IPS DF 6.9 (cell line): ENCODE results near the gene ODAD2.

Experiments used
- DNase-seq: peaks from one replicate; pipeline ENCODE4 v3.0.0-alpha.2; 2013; ENCODE audit warnings: low read depth, low spot score
- H3K27ac ChIP-seq: one replicate; pipeline ENCODE4 v1.5.1; 2013; ENCODE audit warnings: low read length, control low read depth
- H3K27me3 ChIP-seq: 2 replicates; pipeline ENCODE4 v1.6.1; 2013; ENCODE audit warnings: mild to moderate bottlenecking, low read length; ENCODE audit not compliant: control insufficient read depth, insufficient read depth
- H3K36me3 ChIP-seq: 2 replicates; pipeline ENCODE4 v1.6.1; 2013; ENCODE audit warnings: low read length; ENCODE audit not compliant: control insufficient read depth, insufficient read depth
- H3K4me1 ChIP-seq: 2 replicates; pipeline ENCODE4 v1.6.1; 2013; ENCODE audit warnings: low read length; ENCODE audit not compliant: control insufficient read depth, insufficient read depth
- H3K4me3 ChIP-seq: 2 replicates; pipeline ENCODE4 v1.5.1; 2013; ENCODE audit warnings: mild to moderate bottlenecking, low read length
- H3K9me3 ChIP-seq: 2 replicates; pipeline ENCODE4 v1.6.1; 2013; ENCODE audit warnings: low read length, inconsistent platforms; ENCODE audit not compliant: control insufficient read depth, insufficient read depth
- WGBS: extraction: QIAGEN DNeasy Blood & Tissue Kit; methylation state at CpG from one replicate; pipeline ENCODE4 v1.1.7; 2013; ENCODE audit warnings: mixed read lengths, missing lambda C conversion rate; ENCODE audit not compliant: insufficient read length, insufficient coverage; 5-methylcytosine and 5-hydroxymethylcytosine counted together

Gene ODAD2, protein sequence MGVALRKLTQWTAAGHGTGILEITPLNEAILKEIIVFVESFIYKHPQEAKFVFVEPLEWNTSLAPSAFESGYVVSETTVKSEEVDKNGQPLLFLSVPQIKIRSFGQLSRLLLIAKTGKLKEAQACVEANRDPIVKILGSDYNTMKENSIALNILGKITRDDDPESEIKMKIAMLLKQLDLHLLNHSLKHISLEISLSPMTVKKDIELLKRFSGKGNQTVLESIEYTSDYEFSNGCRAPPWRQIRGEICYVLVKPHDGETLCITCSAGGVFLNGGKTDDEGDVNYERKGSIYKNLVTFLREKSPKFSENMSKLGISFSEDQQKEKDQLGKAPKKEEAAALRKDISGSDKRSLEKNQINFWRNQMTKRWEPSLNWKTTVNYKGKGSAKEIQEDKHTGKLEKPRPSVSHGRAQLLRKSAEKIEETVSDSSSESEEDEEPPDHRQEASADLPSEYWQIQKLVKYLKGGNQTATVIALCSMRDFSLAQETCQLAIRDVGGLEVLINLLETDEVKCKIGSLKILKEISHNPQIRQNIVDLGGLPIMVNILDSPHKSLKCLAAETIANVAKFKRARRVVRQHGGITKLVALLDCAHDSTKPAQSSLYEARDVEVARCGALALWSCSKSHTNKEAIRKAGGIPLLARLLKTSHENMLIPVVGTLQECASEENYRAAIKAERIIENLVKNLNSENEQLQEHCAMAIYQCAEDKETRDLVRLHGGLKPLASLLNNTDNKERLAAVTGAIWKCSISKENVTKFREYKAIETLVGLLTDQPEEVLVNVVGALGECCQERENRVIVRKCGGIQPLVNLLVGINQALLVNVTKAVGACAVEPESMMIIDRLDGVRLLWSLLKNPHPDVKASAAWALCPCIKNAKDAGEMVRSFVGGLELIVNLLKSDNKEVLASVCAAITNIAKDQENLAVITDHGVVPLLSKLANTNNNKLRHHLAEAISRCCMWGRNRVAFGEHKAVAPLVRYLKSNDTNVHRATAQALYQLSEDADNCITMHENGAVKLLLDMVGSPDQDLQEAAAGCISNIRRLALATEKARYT

GRCh38 chr10:27998954-27999275 lies at the start of gene ODAD2:
Gene ODAD2 (minus strand): TSS chr10:27999079. CDS start chr10:27995142, 3,937 bp downstream.
- WGBS = no CpG with 5 or more reads among the region's 30 CpGs
- H3K9me3 ChIP-seq = no peaks in the 10 kb centered on the region
- H3K36me3 ChIP-seq = no peaks in the 10 kb centered on the region
- no peak within 1 kb of the TSS for H3K27ac ChIP-seq
- DNase-seq = no peak
- H3K4me1 ChIP-seq = 0 out of 2 replicates have a peak, but pooled peaks cover 3% of the 10 kb centered on the region
- no peaks in the 10 kb centered on the region for H3K27me3 ChIP-seq
- H3K4me3 ChIP-seq = peak within 1 kb of the TSS; percentile 93

- Histone ChIP-seq H3K4me1 (no peaks in the 10 kb centered on the region), H3K36me3 (no peaks in the 10 kb centered on the region), H3K9me3 (no peaks in the 10 kb centered on the region), H3K27ac (no peak overlapping the region), H3K27me3 (no peaks in the 10 kb centered on the region), H3K4me3 (no peak overlapping the region)
- no peak for DNase-seq
- WGBS = no CpG with 5 or more reads among the region's 4 CpGs
Measured at GRCh38 chr10:28047061-28047460, 48.2 kb upstream of the ODAD2 start.

DNA sequence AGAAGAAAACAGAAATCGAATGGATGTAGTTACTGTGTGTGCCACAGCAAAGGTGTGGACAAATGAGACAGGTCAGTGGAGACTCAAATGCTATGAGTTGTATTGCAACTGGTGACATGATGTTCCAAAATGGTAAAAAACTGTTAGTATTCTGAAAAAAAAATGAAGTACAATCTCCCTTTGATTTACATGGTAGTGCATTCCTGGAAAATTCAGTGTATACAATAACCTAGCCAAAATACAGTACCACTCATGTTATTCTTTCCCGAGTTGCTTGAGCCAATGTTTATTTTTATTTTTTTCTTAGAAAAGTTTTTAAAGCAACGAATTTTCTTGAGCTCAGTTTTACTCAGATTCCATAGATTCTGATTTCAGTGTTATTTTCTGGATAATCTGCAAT lies 47.7 kb upstream of the ODAD2 start:
- Histone ChIP-seq H3K27ac (no peak overlapping the region), H3K36me3 (no peaks in the 10 kb centered on the region), H3K4me1 (no peaks in the 10 kb centered on the region), H3K9me3 (no peaks in the 10 kb centered on the region), H3K27me3 (no peaks in the 10 kb centered on the region), H3K4me3 (no peak overlapping the region)
- DNase-seq = no peak
- WGBS = no CpG with 5 or more reads among the region's 3 CpGs

- no peak for DNase-seq
- no peak overlapping the region for H3K4me3 ChIP-seq
- H3K27me3 ChIP-seq = no peaks in the 10 kb centered on the region
- no CpG with 5 or more reads among the region's 1 CpG for WGBS
- no peaks in the 10 kb centered on the region for H3K36me3 ChIP-seq
- no peak overlapping the region for H3K27ac ChIP-seq
- no peaks in the 10 kb centered on the region for H3K4me1 ChIP-seq
- H3K9me3 ChIP-seq = no peaks in the 10 kb centered on the region
Measured at GRCh38 chr10:28043941-28044340, 45.1 kb upstream of the ODAD2 start.

DNA sequence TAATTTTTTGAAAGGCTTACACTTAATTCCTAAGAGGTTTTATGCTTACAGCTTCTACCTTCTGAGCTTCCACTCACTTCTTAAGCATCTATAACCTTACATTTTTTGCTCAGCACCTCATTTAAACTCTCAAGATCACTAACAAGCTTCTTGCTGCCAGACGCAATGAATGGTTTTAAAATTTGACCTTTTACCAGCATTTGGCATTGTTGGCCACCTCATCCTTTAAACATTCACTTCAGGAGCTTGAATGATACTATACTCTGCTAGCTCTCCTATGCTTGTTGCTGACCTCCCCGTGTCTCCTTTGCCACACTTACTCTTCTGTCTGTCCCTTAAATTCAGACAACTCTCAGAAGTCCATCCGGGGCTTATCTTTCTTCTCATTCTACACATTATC lies 37.7 kb upstream of the ODAD2 start:
- WGBS = no CpG with 5 or more reads among the region's 3 CpGs
- Histone ChIP-seq H3K4me3 (no peak overlapping the region), H3K27me3 (no peaks in the 10 kb centered on the region), H3K4me1 (no peaks in the 10 kb centered on the region), H3K27ac (no peak overlapping the region), H3K36me3 (no peaks in the 10 kb centered on the region), H3K9me3 (no peaks in the 10 kb centered on the region)
- DNase-seq = no peak

DNA sequence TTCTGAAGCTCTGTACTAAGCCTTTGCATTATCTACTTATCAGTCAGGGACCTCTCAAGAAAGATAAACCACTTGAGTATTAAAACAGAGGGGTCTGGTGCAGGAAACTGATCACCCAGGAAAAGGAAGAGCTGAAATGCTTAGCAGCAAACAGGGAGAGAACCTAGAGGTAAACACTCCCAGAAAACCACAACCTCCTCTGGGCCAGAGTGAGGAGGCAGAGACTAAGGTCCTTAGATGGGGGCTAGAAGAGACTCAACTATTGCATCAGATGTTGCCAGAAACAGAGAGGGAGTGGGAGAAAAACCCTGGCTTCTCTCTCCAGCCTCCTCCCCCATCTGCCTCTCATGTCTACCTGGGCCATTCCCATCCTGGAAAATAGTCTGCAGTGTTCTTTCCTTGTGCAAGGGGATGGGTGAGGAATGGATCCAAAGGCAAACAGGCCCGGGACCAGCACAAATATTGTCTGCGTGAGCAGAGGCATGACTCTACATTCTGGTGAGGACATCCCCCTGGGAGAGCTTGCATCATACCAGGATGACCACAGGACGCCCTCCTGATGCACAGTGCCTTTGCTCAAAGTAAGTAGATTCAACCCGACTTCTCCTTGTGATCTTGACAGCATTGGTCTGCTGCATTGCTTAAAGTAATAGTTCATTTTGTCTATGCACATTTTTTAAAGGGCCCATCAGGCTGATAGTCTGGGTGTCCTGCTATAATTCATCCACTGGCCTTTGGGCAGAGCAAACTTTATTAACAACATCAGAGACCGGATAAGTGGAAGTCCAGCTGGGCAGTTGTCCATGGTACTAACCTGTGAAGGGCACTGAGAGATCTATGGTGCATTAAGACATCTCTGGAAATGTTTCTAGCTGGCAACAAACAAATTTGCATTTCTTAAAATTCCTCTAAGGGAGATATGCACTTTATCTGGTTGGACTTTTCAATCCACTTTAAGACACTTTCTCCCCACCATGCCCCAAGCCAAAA lies 22.4 kb upstream of the ODAD2 start:
- Histone ChIP-seq H3K27ac (no peak overlapping the region), H3K4me1 (no peaks in the 10 kb centered on the region), H3K9me3 (no peaks in the 10 kb centered on the region), H3K4me3 (no peak overlapping the region), H3K36me3 (no peaks in the 10 kb centered on the region), H3K27me3 (no peaks in the 10 kb centered on the region)
- no peak for DNase-seq
- WGBS = no CpG with 5 or more reads among the region's 5 CpGs

DNA sequence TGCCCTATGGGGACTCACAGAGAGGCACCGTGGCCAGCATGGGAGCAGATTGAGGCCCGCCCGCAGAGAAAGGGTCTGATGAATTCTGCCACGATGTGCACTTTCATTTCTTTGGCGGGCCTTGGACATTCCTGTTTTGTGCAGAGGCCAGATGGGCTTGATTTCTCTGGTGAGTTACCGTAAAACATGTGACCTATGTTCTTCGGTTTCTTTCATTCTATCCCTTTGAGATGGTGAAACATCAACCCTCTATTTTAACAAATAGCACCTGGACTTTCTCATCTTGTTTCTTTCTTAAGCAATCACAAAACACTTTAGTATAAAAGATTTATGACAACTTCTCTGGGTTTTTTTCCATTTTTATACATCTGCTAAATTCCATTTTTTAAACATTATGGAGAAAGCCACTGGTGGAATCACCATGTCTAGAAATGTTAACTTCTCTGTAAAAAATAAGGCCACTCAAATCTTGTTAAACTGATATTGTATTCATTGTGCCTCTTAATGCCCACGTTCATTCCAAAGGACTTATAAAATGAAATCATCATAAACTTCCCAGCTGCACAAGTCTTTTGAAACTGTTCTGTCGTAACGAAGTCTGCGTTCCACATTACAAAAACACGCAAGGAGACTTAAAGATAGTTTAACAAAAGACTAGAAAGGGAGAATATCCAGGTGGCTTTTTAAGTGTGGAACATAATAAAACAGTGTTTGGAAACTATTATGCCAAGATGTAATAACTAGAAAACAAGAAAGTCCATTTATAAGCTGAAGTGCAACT lies 21.4 kb upstream of the ODAD2 start:
- no peaks in the 10 kb centered on the region for H3K4me1 ChIP-seq
- no peaks in the 10 kb centered on the region for H3K36me3 ChIP-seq
- no CpG with 5 or more reads among the region's 12 CpGs for WGBS
- no peak for DNase-seq
- H3K27ac ChIP-seq = no peak overlapping the region
- no peak overlapping the region for H3K4me3 ChIP-seq
- no peaks in the 10 kb centered on the region for H3K27me3 ChIP-seq
- H3K9me3 ChIP-seq = no peaks in the 10 kb centered on the region

DNA sequence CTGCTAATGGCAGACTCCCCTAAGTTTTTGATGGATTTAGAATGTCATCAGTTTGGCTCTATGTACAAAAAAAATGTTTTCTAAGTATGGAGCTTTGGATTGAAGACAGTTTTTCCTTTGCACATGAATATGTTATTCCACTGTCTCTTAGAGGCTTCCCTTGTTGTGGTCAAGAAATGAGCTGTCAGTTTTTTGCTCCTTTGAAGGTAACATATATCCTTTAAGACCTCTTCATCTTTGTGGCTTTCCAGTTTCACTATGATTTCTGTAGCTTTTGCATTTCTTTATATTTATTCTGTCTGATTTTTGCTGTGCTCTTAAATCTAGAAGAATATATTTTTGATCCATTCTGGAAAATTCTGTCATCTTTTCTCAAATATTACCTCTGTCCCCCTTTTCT lies 15.8 kb upstream of the ODAD2 start:
- DNase-seq = no peak
- H3K9me3 ChIP-seq = no peaks in the 10 kb centered on the region
- no peak overlapping the region for H3K4me3 ChIP-seq
- no peak overlapping the region for H3K27ac ChIP-seq
- no peaks in the 10 kb centered on the region for H3K27me3 ChIP-seq
- H3K36me3 ChIP-seq = no peaks in the 10 kb centered on the region
- H3K4me1 ChIP-seq = no peaks in the 10 kb centered on the region

DNA sequence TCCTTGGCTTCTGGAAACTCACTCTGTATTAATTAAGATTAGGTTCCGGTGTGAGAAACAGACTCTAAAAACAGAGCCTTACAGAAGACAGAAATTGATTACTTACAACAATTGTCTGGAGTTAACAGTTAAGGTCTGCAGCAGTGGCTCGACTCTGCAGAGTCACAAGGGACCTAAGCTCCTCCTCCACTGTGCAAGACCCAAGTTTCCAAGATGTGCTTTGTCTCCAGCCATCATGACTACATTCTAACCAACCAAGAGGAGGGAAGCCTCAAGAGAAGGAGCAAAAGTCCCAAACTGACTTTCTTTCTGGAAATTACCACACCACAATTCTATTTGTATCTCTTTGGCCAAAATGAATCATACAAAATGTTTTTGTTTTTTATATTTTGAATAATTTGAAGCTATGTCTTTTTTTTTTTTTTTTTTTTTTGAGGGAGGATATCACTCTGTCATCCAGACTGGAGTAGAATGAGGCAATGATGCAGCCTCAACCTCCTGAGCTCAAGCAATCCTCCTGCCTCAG lies 14.2 kb upstream of the ODAD2 start:
- Histone ChIP-seq H3K9me3 (no peaks in the 10 kb centered on the region), H3K27me3 (no peaks in the 10 kb centered on the region), H3K4me1 (no peaks in the 10 kb centered on the region), H3K27ac (no peak overlapping the region), H3K36me3 (no peaks in the 10 kb centered on the region), H3K4me3 (no peak overlapping the region)
- no peak for DNase-seq
- WGBS = no CpG with 5 or more reads among the region's 2 CpGs
